Measurements from ENCODE around the gene R3HCC1L.

R3HCC1L gene

GRCh38 chr10:98134431-98135221 is at the start of gene R3HCC1L:
R3HCC1L (plus strand) TSS chr10:98134657; CDS start chr10:98208115, 73,458 bp downstream.
- peak; percentile 90 for DNase-seq

- DNase-seq, result no peak
These were observed 49.2 kb upstream of the R3HCC1L start for GRCh38 chr10:98085238-98085637.

GRCh38 chr10:98086837-98087708 is 47.4 kb upstream of the R3HCC1L start:
- no peak for DNase-seq

- no peak for DNase-seq
These were observed 46.1 kb upstream of the R3HCC1L start for GRCh38 chr10:98088186-98088971.

- DNase-seq, result no peak
These were observed 43.6 kb upstream of the R3HCC1L start for GRCh38 chr10:98090822-98091221.

- DNase-seq, result no peak
These were observed 38.1 kb upstream of the R3HCC1L start for GRCh38 chr10:98096316-98096715.

GRCh38 chr10:98096731-98097130 is 37.7 kb upstream of the R3HCC1L start:
- DNase-seq, result no peak

GRCh38 chr10:98097175-98097574 is 37.3 kb upstream of the R3HCC1L start:
- DNase-seq, result no peak

GRCh38 chr10:98097616-98098015 is 36.8 kb upstream of the R3HCC1L start:
- no peak for DNase-seq

- no peak for DNase-seq
These were observed 36.2 kb upstream of the R3HCC1L start for GRCh38 chr10:98098247-98098646.

GRCh38 chr10:98100476-98100875 is 34.0 kb upstream of the R3HCC1L start:
- no peak for DNase-seq

- DNase-seq, result no peak
These were observed 33.1 kb upstream of the R3HCC1L start for GRCh38 chr10:98101366-98101765.

GRCh38 chr10:98104125-98104524 is 30.3 kb upstream of the R3HCC1L start:
- no peak for DNase-seq

- no peak for DNase-seq
These were observed 27.9 kb upstream of the R3HCC1L start for GRCh38 chr10:98106531-98106930.

- DNase-seq, result no peak
These were observed 26.6 kb upstream of the R3HCC1L start for GRCh38 chr10:98107644-98108430.

- no peak for DNase-seq
These were observed 24.1 kb upstream of the R3HCC1L start for GRCh38 chr10:98110356-98110755.

GRCh38 chr10:98115031-98115787 is 19.2 kb upstream of the R3HCC1L start:
- no peak for DNase-seq

- no peak for DNase-seq
These were observed 14.6 kb upstream of the R3HCC1L start for GRCh38 chr10:98119891-98120290.

- no peak for DNase-seq
These were observed 8.4 kb upstream of the R3HCC1L start for GRCh38 chr10:98125940-98126631.

- DNase-seq, result no peak
These were observed 5.7 kb upstream of the R3HCC1L start for GRCh38 chr10:98128802-98129201.

- no peak for DNase-seq
These were observed 2.8 kb upstream of the R3HCC1L start for GRCh38 chr10:98131619-98132018.

All from CD4-positive, alpha-beta T cell treated with Interleukin-15 for 1 hour (primary cell).